Measurements from ENCODE around the gene HSF2. TPM values are rescaled to one million over a fixed set of nuclear protein-coding genes. Genes with fewer than 3 reads are reported as not detected.

HSF2 gene
- total and polyA plus RNA-seq, 8 donors = 11.0 to 45.9 (median 38.0) TPM

DNA sequence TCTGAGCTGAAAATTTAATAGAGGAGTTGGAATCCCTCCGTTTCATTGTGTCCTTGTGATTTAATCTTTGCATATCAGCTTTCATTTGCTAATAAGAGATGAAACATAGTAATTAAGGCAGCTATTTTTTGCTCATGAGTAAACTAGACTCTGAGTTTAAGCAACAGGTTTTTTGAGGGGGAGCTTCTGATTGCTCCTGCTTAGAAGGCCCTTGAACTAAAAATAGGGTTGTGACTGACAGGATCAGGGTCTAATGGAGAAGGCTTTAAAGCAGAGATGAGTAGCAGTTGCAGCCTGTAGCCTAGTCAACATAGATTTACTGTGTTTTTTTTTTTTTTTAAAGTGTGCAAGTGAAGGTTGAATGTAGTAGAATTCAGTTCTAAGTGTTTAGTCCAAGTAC is 17.4 kb downstream of the HSF2 start:
- no peaks in the 10 kb centered on the region for H3K9me3 ChIP-seq
- TF ChIP-seq, protein P1, sequence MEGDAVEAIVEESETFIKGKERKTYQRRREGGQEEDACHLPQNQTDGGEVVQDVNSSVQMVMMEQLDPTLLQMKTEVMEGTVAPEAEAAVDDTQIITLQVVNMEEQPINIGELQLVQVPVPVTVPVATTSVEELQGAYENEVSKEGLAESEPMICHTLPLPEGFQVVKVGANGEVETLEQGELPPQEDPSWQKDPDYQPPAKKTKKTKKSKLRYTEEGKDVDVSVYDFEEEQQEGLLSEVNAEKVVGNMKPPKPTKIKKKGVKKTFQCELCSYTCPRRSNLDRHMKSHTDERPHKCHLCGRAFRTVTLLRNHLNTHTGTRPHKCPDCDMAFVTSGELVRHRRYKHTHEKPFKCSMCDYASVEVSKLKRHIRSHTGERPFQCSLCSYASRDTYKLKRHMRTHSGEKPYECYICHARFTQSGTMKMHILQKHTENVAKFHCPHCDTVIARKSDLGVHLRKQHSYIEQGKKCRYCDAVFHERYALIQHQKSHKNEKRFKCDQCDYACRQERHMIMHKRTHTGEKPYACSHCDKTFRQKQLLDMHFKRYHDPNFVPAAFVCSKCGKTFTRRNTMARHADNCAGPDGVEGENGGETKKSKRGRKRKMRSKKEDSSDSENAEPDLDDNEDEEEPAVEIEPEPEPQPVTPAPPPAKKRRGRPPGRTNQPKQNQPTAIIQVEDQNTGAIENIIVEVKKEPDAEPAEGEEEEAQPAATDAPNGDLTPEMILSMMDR (IDR thresholded peaks at IDR 0.05) = no peak
- DNase-seq = no peak
- no peak overlapping the region for H3K4me3 ChIP-seq
- intact Hi-C loops (cut with DNase I) = no loop called here
- H3K4me1 ChIP-seq = no peaks in the 10 kb centered on the region
- no peak overlapping the region for H3K27ac ChIP-seq
- no peaks in the 10 kb centered on the region for H3K27me3 ChIP-seq
- ATAC-seq = no peak
- peaks cover 0 to 39% of the 10 kb centered on the region in 2 donors for H3K36me3 ChIP-seq

DNA sequence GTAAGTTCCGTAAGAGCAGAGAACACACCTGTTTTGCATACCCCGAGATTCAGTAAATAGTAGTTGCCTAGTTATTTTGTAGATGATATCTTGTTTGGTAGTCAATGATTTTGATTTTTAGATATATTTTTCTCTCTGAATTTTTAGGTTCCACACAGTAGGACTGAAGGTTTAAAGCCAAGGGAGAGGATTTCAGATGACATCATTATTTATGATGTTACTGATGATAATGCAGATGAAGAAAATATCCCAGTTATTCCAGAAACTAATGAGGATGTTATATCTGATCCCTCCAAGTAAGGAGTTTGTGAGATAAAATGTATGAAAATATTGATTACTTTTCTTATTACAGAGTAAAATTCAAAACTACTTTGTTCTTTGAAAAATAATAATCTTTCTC is 22.6 kb downstream of the HSF2 start:
- Histone ChIP-seq H3K4me1 (no peaks in the 10 kb centered on the region), H3K36me3 (peaks cover 0 to 48% of the 10 kb centered on the region in 2 donors), H3K9me3 (no peaks in the 10 kb centered on the region), H3K27me3 (no peaks in the 10 kb centered on the region), H3K27ac (no peak overlapping the region), H3K4me3 (no peak overlapping the region)
- ATAC-seq (no peak), DNase-seq (no peak)
- intact Hi-C loops (cut with DNase I) = no loop called here
- TF ChIP-seq, protein P1 (IDR thresholded peaks at IDR 0.05) = no peak

DNA sequence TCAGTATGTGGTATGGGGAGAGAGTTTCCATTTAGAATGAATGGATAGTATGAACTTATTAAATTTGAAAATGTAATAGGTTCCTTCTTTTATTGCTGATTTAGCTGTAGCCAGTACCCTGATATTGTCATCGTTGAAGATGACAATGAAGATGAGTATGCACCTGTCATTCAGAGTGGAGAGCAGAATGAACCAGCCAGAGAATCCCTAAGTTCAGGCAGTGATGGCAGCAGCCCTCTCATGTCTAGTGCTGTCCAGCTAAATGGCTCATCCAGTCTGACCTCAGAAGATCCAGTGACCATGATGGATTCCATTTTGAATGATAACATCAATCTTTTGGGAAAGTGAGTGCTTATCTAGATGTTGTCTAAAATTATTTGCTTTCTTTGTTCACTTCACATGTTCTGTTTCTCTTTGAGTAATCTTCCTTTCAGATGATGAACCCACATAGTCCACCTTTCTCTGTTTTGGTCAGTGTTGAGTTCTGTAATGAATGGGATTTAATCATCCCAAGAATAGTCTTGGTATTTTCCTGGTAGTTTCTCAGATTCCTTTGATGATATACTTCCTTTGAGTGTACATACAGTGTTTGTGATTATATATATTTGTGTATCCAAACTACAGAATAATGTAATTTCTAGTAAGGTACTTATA is 23.3 kb downstream of the HSF2 start:
- no peaks in the 10 kb centered on the region for H3K9me3 ChIP-seq
- TF ChIP-seq, protein P1 (IDR thresholded peaks at IDR 0.05) = no peak
- no peak for ATAC-seq
- H3K36me3 ChIP-seq = peaks cover 0 to 56% of the 10 kb centered on the region in 2 donors
- no peaks in the 10 kb centered on the region for H3K4me1 ChIP-seq
- H3K27ac ChIP-seq = no peak overlapping the region
- DNase-seq = no peak
- intact Hi-C loops (cut with DNase I) = no loop called here
- H3K27me3 ChIP-seq = no peaks in the 10 kb centered on the region
- H3K4me3 ChIP-seq = no peak overlapping the region

DNA sequence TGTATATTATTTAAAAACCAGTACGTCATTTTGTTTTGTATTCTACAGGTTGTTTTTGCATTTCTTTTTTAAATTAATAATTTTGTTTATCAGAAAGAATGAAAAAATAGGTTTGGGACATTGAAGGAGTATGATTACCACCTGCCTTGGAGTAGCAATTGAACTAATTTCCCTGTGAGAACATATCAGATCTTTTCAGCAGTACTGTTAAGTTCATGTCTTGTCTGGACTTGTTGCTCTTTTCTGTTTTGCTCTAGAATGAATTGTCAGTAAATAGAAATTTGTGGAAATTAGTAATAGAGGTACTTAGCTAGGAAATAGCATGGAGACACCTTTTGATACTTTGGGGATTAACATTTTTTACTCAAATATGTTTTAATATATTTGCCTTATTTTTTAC is 24.3 kb downstream of the HSF2 start:
- Histone ChIP-seq H3K27me3 (no peaks in the 10 kb centered on the region), H3K4me1 (no peaks in the 10 kb centered on the region), H3K36me3 (peaks cover 0 to 62% of the 10 kb centered on the region in 2 donors), H3K27ac (no peak overlapping the region), H3K4me3 (no peak overlapping the region), H3K9me3 (no peaks in the 10 kb centered on the region)
- ATAC-seq = no peak
- DNase-seq = no peak
- TF ChIP-seq, protein P1 (IDR thresholded peaks at IDR 0.05) = no peak
- intact Hi-C loops (cut with DNase I) = no loop called here

DNA sequence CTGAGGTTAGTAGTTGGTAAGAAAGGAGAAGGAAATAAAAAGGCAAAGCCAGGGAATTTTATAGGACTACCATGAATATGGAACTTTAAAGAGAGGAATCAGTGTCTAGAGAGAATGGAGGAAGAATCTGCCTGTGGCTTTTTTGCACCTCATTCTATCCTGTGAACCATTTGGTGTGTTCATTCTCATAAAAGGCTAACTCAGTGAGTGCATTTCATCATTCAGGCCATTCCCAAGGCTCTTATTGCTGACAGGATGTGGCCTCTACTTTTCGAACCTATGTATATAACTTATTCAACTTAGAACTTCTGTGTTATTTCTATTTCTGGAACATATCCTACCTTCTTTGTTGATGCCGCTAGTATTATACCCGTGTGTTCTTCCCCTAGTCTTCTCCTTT is 27.1 kb downstream of the HSF2 start:
- ATAC-seq = no peak
- H3K4me3 ChIP-seq = no peak overlapping the region
- no peaks in the 10 kb centered on the region for H3K4me1 ChIP-seq
- no peak overlapping the region for H3K27ac ChIP-seq
- TF ChIP-seq, protein P1 (IDR thresholded peaks at IDR 0.05) = no peak
- DNase-seq = no peak
- no peaks in the 10 kb centered on the region for H3K27me3 ChIP-seq
- intact Hi-C loops (cut with DNase I) = no loop called here
- H3K9me3 ChIP-seq = no peaks in the 10 kb centered on the region
- peaks cover 0 to 52% of the 10 kb centered on the region in 2 donors for H3K36me3 ChIP-seq
